Cardiac fibroblast (primary cell): Measurements from ENCODE around the gene DUS3L.

ENCODE experiments used
- DNase-seq, 2 donors: peaks; one replicate each; pipeline versions ENCODE4 v3.0.0 to v3.0.0-alpha.2; 2010; ENCODE audit warnings: low read depth in 2 of 2
- H3K4me3 ChIP-seq, 2 donors: replicated peaks in 1 of 2; 1 replicate in 1 of 2; 2 replicates in 1 of 2; pipeline ENCODE4 v1.5.1; 2011; ENCODE audit warnings: low read depth in 2 of 2, low read length in 2 of 2, mild to moderate bottlenecking in 2 of 2, moderate library complexity in 1 of 2
- TF ChIP-seq, protein P1 (sequence below): IDR thresholded peaks from one replicate; pipeline ENCODE4 v1.5.1; 2011; ENCODE audit warnings: low read depth, mild to moderate bottlenecking, low read length, inconsistent platforms

The DUS3L gene, protein sequence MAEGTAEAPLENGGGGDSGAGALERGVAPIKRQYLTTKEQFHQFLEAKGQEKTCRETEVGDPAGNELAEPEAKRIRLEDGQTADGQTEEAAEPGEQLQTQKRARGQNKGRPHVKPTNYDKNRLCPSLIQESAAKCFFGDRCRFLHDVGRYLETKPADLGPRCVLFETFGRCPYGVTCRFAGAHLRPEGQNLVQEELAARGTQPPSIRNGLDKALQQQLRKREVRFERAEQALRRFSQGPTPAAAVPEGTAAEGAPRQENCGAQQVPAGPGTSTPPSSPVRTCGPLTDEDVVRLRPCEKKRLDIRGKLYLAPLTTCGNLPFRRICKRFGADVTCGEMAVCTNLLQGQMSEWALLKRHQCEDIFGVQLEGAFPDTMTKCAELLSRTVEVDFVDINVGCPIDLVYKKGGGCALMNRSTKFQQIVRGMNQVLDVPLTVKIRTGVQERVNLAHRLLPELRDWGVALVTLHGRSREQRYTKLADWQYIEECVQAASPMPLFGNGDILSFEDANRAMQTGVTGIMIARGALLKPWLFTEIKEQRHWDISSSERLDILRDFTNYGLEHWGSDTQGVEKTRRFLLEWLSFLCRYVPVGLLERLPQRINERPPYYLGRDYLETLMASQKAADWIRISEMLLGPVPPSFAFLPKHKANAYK

DNA sequence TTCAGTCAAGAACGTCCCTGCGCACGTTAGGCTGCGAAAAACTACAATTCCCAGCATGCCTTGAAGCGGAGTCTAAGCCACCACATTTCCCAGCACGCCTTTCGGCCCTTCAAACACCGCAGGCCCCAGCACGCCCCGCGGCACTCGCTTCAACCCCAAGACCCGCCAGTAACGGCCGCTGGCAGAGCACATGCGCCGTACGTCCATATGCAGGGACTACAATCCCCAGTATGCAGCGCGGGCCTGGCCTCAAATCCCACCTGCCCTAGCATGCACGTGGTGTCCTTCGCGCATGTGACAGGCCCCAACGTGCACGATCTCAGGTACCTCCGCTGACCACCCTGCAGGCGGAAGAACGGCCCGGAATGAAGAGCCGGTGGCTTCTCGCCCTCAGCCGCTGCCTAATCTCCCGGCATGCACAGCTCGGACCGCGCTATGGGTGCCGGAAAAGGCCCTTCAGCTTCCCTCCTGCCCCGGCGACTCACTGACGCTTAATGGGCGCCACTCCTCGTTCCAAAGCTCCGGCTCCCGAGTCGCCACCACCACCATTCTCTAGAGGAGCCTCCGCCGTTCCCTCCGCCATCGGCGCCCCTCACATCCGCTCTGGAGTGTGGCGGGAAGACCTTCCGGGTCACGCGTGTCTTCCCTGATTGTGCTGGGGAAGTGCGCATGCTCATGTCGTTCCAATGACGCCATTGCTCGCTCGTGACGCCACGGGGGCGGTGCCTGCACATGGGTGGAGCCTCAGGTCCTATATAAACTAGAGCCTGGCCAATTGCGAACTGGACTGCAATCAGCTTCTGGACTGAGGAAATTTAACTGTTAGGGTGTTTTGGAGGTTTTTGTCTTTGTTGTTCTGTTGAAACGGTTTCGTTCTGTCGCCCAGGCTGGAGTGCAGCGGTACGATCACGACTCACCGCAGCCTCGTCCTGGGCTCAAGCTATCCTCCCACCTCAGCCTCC lies at the start of gene DUS3L:
DUS3L (minus strand) TSS at position 605 of the 962 bp plus-strand sequence; CDS start at position 583, 22 bp downstream.
- TF ChIP-seq, protein P1, sequence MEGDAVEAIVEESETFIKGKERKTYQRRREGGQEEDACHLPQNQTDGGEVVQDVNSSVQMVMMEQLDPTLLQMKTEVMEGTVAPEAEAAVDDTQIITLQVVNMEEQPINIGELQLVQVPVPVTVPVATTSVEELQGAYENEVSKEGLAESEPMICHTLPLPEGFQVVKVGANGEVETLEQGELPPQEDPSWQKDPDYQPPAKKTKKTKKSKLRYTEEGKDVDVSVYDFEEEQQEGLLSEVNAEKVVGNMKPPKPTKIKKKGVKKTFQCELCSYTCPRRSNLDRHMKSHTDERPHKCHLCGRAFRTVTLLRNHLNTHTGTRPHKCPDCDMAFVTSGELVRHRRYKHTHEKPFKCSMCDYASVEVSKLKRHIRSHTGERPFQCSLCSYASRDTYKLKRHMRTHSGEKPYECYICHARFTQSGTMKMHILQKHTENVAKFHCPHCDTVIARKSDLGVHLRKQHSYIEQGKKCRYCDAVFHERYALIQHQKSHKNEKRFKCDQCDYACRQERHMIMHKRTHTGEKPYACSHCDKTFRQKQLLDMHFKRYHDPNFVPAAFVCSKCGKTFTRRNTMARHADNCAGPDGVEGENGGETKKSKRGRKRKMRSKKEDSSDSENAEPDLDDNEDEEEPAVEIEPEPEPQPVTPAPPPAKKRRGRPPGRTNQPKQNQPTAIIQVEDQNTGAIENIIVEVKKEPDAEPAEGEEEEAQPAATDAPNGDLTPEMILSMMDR: no peak
- DNase-seq: peak; percentile 99
- peak within 1 kb of the TSS; percentile 99 for H3K4me3 ChIP-seq

DNA sequence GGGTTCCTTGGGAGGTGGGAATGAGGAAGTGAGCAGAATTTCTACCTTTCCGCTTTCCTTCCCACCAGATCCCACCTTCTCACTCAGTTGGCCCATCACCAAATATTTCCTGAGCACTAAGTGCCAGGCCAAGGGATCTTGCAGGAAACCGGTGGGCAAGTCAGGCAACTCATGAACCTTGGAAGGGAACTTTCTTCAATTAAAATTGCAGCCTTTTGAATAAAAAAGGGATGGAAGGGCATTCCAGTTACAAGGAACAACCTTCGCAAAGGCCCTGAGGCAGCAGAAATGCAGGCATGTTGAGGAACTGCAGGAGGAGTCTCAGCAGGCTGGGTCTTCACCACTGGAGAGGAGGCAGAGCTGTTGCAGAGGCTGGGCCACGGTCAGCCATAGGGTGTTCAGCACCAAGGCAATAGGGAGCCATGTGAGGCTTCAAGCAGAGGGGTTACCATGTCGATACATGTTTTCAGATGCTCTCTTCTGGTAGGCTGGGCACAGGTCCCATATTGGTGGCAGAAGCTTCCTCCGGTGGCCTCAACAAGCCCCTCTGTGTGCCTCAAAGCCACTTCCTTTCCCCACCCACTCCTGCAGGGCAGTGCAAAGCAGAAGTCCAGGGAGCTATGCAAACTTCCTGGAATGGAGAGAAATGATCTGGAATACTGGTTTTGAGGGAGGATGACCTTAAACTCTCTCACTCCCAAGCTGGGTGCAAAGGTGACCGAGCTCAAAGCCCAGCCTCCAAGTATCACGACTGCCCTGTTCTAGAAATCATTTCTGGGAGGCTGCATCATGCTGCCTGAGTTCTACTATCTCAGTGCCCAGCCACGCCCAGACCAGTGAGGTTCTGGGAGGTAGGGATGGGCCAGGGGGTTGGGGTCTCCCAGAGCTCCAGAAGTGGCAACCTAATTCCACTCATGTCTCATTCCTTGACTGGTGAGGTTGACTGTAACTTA lies 48.4 kb upstream of the DUS3L start, which contains the start of gene FUT6:
FUT6 (minus strand) TSS at position 638 of the 953 bp plus-strand sequence. CDS start 7,135 bp downstream, outside the sequence.
- no peak for DNase-seq
- H3K4me3 ChIP-seq: no peak within 1 kb of the TSS
- TF ChIP-seq, protein P1: no peak

DNA sequence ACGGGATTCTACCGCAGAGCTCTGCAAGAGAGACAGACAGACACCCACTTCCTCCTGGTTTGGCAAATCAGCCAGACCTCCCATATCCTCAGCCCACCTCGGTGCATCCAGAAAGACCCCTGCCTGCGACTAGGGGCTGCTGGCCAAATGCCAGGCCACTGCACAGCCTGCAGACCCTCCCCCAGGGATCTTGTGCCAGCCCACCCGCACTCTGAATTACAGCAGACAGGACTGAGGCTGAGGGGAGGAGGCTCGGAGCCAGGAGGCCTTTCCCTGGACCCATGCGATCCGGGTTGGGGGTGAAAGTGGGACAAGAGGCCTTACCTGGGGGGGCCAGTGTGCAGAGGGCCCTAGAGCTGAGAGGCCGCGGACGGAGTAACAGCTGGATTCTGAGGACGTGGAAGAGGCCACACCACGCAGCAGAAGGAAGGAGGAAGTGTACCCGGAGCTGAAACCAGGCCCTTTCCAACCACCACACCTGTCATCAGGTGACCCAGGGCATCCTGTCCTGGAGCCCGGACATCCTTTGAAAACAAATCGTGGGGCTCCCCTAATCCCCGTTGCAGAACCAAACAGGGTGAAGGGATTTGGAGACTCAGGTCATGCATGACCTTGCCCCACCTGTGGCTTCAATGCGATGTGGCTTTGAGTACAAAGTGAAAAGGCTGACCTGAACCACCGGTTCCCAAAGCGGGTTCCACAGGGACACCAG lies 47.5 kb upstream of the DUS3L start:
- H3K4me3 ChIP-seq: no peak overlapping the region
- TF ChIP-seq, protein P1: no peak
- DNase-seq: no peak

DNA sequence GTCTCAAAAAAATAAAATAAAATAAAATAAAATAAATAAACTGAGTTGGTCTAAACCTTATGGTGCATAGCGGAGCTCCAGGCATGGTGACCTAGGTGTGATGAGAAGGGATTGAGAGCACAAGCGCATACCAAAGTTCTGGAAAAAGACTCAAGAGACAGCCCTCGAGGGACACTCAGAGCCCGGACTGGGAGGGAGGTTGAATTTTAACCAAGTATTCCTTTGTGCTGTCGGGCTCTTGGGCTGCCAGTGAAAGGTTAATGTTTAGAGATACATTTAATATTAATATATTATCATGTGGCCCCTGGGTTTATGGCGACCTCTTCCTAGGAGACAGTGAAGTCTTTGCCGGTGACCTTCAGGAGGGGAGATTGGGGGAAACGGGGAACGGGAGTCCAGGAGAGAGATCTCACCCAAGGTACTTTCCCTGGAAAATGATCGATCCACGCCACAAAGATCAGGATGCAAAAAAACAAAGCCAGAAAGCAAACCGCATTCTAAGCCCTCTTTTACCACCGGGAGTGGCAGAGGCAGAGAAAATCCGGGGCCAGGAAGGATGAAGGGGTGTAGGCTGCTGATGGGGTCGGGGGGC lies 46.9 kb upstream of the DUS3L start:
- no peak for DNase-seq
- TF ChIP-seq, protein P1: no peak
- no peak overlapping the region for H3K4me3 ChIP-seq

DNA sequence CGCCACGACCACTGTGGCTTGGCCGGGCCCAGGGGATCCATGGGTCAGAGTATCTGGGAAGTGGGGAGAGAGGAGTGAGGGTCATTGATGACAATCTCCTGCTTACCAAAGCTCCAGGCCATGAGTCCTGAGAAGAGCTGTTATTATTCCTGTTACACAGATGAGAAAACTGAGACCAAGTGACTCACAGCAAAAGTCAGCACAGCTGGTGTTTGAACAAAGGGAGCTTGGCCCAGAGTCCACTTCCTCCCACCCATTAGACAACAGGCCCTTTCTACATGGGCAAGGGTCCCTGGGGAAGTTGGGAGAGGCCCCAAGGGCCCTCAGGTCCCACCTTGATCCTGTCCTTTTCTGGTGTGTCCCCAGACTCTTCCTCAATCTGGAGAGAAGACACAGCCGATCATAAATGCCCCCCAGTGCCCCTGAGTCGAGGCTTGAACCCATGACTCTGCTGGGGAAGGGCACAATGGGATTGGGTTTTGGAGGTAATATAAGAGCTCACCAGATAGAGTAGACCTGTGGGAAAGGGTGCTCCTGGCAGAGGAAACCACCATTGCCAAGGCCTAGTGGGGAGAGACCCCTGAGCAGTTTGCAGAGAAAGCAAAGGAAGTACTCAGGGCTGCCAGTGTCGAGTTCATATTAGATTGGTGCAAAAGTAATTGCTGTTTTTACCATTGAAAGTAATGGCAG lies 41.7 kb upstream of the DUS3L start:
- DNase-seq: no peak
- TF ChIP-seq, protein P1: no peak
- H3K4me3 ChIP-seq: no peak overlapping the region
